Measurements from ENCODE around the gene POLK.
"Not testable (repeated sequence)": the region's sequence is repeated elsewhere in the genome, so short reads cannot be mapped to it uniquely, and the experiment has no call there.

Gene POLK

GRCh38 chr5:75510836-75511434, 756 bp upstream of the POLK start:
- peak; percentile 34 for DNase-seq (ENCODE audit: low spot score)

- DNase-seq (ENCODE audit: low spot score): no peak
Measured at GRCh38 chr5:75512383-75513074, 838 bp downstream of the POLK start.

- peak; percentile 35 for DNase-seq (ENCODE audit: low spot score)
Measured at GRCh38 chr5:75513841-75514240, 2.1 kb downstream of the POLK start.

GRCh38 chr5:75514323-75514722, 2.6 kb downstream of the POLK start:
- DNase-seq (ENCODE audit: low spot score): peak; percentile 25

- no peak for DNase-seq (ENCODE audit: low spot score)
Measured at GRCh38 chr5:75519761-75520160, 8.1 kb downstream of the POLK start.

- no peak for DNase-seq (ENCODE audit: low spot score)
Measured at GRCh38 chr5:75521195-75521594, 9.5 kb downstream of the POLK start.

GRCh38 chr5:75522025-75522424, 10.3 kb downstream of the POLK start:
- no peak for DNase-seq (ENCODE audit: low spot score)

- no peak for DNase-seq (ENCODE audit: low spot score)
Measured at GRCh38 chr5:75522542-75522941, 10.9 kb downstream of the POLK start.

GRCh38 chr5:75523275-75523674, 11.6 kb downstream of the POLK start:
- DNase-seq (ENCODE audit: low spot score): no peak

GRCh38 chr5:75524071-75524470, 12.4 kb downstream of the POLK start:
- DNase-seq (ENCODE audit: low spot score): no peak

GRCh38 chr5:75524591-75524990, 12.9 kb downstream of the POLK start:
- DNase-seq (ENCODE audit: low spot score): no peak

GRCh38 chr5:75525344-75525743, 13.7 kb downstream of the POLK start:
- no peak for DNase-seq (ENCODE audit: low spot score)

GRCh38 chr5:75526070-75526469, 14.4 kb downstream of the POLK start:
- DNase-seq (ENCODE audit: low spot score): no peak

GRCh38 chr5:75529185-75529584, 17.5 kb downstream of the POLK start:
- no peak for DNase-seq (ENCODE audit: low spot score)

GRCh38 chr5:75532190-75532589, 20.5 kb downstream of the POLK start:
- no peak for DNase-seq (ENCODE audit: low spot score)

- DNase-seq (ENCODE audit: low spot score): not testable (repeated sequence)
Measured at GRCh38 chr5:75533716-75534115, 22.0 kb downstream of the POLK start.

- DNase-seq (ENCODE audit: low spot score): no peak
Measured at GRCh38 chr5:75534734-75535133, 23.0 kb downstream of the POLK start.

- DNase-seq (ENCODE audit: low spot score): no peak
Measured at GRCh38 chr5:75536147-75536546, 24.5 kb downstream of the POLK start.

- DNase-seq (ENCODE audit: low spot score): no peak
Measured at GRCh38 chr5:75536694-75537360, 25.1 kb downstream of the POLK start.

- no peak for DNase-seq (ENCODE audit: low spot score)
Measured at GRCh38 chr5:75538211-75538610, 26.5 kb downstream of the POLK start.

- DNase-seq (ENCODE audit: low spot score): no peak
Measured at GRCh38 chr5:75545131-75545530, 33.4 kb downstream of the POLK start.

GRCh38 chr5:75546830-75547229, 35.1 kb downstream of the POLK start:
- DNase-seq (ENCODE audit: low spot score): no peak

GRCh38 chr5:75547812-75548211, 36.1 kb downstream of the POLK start:
- no peak for DNase-seq (ENCODE audit: low spot score)
